Measurements from ENCODE around the gene MSI1. TPM values are rescaled to one million over a fixed set of nuclear protein-coding genes. Genes with fewer than 3 reads are reported as not detected.

MSI1 gene
- total and polyA plus RNA-seq, 2 of the 13 experiments (the other 11 are each of a cell fraction or from before 2014, with no cell fraction given), result 0.09 to 0.46 TPM

DNA sequence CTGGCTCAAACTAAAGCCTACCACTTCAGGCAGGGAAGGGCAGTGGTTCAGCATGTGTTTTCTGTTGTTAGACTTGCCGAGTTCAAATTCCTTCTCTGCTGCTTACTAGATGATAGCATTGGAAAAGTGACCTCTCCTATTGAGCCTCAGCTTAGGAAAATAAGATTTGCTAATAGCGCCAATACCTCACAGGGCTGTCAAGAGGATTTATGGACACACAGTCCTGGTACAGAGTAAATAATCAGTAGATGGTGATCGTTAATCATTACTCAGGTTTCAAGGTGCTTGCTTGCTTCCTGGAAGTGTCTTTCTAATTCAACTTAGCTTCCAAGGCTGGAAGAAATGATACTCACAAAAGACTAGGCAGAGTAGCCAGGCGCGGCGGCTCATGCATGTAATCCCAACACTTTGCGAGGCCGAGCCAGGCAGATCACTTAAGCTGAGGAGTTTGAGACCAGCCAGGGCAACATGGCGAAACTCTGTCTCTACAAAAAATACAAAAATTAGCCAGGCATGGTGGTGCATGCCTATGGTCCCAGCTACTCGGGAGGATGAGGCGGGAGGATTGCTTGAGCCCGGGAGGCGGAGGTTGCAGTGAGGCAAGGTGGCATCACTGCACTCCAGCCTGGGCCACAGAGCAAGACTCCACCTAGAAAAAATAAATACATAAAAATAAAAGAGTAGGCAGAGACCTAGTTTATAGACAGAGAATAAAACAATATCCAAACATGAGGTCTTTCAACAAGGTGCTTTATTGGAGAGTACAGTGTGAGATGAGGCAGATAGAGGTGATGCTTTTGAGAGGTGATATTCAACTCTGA is 47.4 kb downstream of the MSI1 start (continued):
- TF ChIP-seq SMAD3 (CRISPR knock-in tag; IDR thresholded peaks at IDR 0.05) (peak; percentile 71; the same call in 1 of the 2 replicates), IKZF5 (CRISPR knock-in tag; IDR thresholded peaks at IDR 0.05) (0 out of 2 replicates have a peak, but pooled peaks have one; percentile 27), RCOR2 (CRISPR knock-in tag; IDR thresholded peaks at IDR 0.05) (peak; percentile 64; the same call in 1 of the 2 replicates), MYPOP (CRISPR knock-in tag; IDR thresholded peaks at IDR 0.05) (peak; percentile 43; the same call in 1 of the 2 replicates), ZNF180 (CRISPR knock-in tag; IDR thresholded peaks at IDR 0.05; ENCODE audit: borderline replicate concordance, low read depth) (no peak), HDAC2 (CRISPR knock-in tag; IDR thresholded peaks at IDR 0.05) (no peak), ZFAT (CRISPR knock-in tag; conservative IDR thresholded peaks at IDR 0.05) (no peak), ZNF557 (CRISPR knock-in tag; IDR thresholded peaks at IDR 0.05) (0 out of 2 replicates have a peak, but pooled peaks have one; percentile 27), CC2D1A (CRISPR knock-in tag; IDR thresholded peaks at IDR 0.05) (no peak), U2AF2 (IDR thresholded peaks at IDR 0.05; ENCODE audit: low read depth, low read length) (no peak), GTF3A (CRISPR knock-in tag; conservative IDR thresholded peaks at IDR 0.05) (no peak), ZNF274 (CRISPR knock-in tag; IDR thresholded peaks at IDR 0.05) (no peak), ZFP82 (CRISPR knock-in tag; IDR thresholded peaks at IDR 0.05; ENCODE audit: borderline replicate concordance) (no peak), PRPF4 (IDR thresholded peaks at IDR 0.05; ENCODE audit: low read depth, low read length, poor library complexity, severe bottlenecking) (no peak), NR1H2 (CRISPR knock-in tag; IDR thresholded peaks at IDR 0.05; ENCODE audit: borderline replicate concordance, low read depth) (no peak)
- TF ChIP-seq, protein P1, sequence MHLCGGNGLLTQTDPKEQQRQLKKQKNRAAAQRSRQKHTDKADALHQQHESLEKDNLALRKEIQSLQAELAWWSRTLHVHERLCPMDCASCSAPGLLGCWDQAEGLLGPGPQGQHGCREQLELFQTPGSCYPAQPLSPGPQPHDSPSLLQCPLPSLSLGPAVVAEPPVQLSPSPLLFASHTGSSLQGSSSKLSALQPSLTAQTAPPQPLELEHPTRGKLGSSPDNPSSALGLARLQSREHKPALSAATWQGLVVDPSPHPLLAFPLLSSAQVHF (CRISPR knock-in tag; IDR thresholded peaks at IDR 0.05), result no peak
- TF ChIP-seq, protein P2, sequence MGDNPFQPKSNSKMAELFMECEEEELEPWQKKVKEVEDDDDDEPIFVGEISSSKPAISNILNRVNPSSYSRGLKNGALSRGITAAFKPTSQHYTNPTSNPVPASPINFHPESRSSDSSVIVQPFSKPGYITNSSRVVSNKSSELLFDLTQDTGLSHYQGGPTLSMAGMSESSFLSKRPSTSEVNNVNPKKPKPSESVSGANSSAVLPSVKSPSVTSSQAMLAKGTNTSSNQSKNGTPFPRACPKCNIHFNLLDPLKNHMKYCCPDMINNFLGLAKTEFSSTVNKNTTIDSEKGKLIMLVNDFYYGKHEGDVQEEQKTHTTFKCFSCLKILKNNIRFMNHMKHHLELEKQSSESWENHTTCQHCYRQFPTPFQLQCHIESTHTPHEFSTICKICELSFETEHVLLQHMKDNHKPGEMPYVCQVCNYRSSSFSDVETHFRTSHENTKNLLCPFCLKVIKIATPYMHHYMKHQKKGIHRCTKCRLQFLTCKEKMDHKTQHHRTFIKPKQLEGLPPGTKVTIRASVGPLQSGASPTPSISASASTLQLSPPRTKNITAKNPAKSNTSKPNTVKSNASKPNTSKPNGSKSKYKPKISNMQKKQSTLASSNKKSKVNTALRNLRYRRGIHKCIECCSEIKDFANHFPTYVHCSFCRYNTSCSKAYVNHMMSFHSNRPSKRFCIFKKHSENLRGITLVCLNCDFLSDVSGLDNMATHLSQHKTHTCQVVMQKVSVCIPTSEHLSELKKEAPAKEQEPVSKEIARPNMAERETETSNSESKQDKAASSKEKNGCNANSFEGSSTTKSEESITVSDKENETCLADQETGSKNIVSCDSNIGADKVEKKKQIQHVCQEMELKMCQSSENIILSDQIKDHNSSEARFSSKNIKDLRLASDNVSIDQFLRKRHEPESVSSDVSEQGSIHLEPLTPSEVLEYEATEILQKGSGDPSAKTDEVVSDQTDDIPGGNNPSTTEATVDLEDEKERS (CRISPR knock-in tag; IDR thresholded peaks at IDR 0.05), result no peak; the same call in 1 of the 2 replicates
- TF ChIP-seq, protein P3, sequence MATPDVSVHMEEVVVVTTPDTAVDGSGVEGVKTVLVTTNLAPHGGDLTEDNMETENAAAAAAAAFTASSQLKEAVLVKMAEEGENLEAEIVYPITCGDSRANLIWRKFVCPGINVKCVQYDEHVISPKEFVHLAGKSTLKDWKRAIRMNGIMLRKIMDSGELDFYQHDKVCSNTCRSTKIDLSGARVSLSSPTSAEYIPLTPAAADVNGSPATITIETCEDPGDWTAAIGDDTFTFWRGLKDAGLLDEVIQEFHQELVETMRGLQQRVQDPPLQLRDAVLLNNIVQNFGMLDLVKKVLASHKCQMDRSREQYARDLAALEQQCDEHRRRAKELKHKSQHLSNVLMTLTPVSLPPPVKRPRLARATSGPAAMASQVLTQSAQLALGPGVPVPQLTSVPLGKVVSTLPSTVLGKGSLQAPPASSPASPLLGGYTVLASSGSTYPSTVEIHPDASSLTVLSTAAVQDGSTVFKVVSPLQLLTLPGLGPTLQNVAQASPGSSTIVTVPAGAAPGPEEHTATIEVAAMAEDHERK (CRISPR knock-in tag; IDR thresholded peaks at IDR 0.05; ENCODE audit: low read depth), result no peak
- TF ChIP-seq, protein P4, sequence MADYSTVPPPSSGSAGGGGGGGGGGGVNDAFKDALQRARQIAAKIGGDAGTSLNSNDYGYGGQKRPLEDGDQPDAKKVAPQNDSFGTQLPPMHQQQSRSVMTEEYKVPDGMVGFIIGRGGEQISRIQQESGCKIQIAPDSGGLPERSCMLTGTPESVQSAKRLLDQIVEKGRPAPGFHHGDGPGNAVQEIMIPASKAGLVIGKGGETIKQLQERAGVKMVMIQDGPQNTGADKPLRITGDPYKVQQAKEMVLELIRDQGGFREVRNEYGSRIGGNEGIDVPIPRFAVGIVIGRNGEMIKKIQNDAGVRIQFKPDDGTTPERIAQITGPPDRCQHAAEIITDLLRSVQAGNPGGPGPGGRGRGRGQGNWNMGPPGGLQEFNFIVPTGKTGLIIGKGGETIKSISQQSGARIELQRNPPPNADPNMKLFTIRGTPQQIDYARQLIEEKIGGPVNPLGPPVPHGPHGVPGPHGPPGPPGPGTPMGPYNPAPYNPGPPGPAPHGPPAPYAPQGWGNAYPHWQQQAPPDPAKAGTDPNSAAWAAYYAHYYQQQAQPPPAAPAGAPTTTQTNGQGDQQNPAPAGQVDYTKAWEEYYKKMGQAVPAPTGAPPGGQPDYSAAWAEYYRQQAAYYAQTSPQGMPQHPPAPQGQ (CRISPR knock-in tag; IDR thresholded peaks at IDR 0.05; ENCODE audit: borderline replicate concordance), result no peak
